Muscle layer of duodenum (tissue), 2 donors: ENCODE results near the gene GALNT15.

Experiments used
- H3K27ac ChIP-seq: one replicate; pipeline ENCODE4 v1.7.0; 2013; ENCODE audit warnings: mild to moderate bottlenecking, low read length
- H3K27me3 ChIP-seq: one replicate; pipeline ENCODE4 v1.7.0; 2013; ENCODE audit warnings: low read depth, mild to moderate bottlenecking, control low read depth, low read length
- H3K36me3 ChIP-seq, 2 donors: one replicate each; pipeline ENCODE4 v1.7.0; 2013; ENCODE audit warnings: low read length in 2 of 2, control low read depth in 1 of 2, mild to moderate bottlenecking in 1 of 2; ENCODE audit not compliant: insufficient read depth in 2 of 2, control insufficient read depth in 1 of 2
- H3K4me1 ChIP-seq, 2 donors: one replicate each; pipeline ENCODE4 v1.7.0; 2013; ENCODE audit warnings: low read length in 2 of 2, mild to moderate bottlenecking in 2 of 2, control low read depth in 1 of 2, moderate library complexity in 1 of 2; ENCODE audit not compliant: insufficient read depth in 2 of 2, control insufficient read depth in 1 of 2
- H3K4me3 ChIP-seq, 2 donors: one replicate each; pipeline ENCODE4 v1.7.0; 2013; ENCODE audit warnings: low read length in 2 of 2, low read depth in 1 of 2, mild to moderate bottlenecking in 1 of 2
- H3K9me3 ChIP-seq, 2 donors: one replicate each; pipeline ENCODE4 v1.7.0; 2013; ENCODE audit warnings: low read length in 2 of 2, control low read depth in 1 of 2, mild to moderate bottlenecking in 1 of 2; ENCODE audit not compliant: control insufficient read depth in 1 of 2
- donor health status: healthy.

GALNT15 gene

GRCh38 chr3:16179771-16180736 lies 5.6 kb downstream of the GALNT15 start:
- peaks cover 1 to 23% of the 10 kb centered on the region in 2 donors for H3K4me1 ChIP-seq
- no peaks in the 10 kb centered on the region for H3K27me3 ChIP-seq
- H3K36me3 ChIP-seq = no peaks in the 10 kb centered on the region
- H3K9me3 ChIP-seq = no peaks in the 10 kb centered on the region
- H3K27ac ChIP-seq = no peak overlapping the region
- H3K4me3 ChIP-seq = no peak overlapping the region

- Histone ChIP-seq H3K27ac (no peak overlapping the region), H3K4me3 (no peak overlapping the region), H3K4me1 (peaks cover 0 to 20% of the 10 kb centered on the region in 2 donors), H3K27me3 (no peaks in the 10 kb centered on the region), H3K36me3 (no peaks in the 10 kb centered on the region), H3K9me3 (no peaks in the 10 kb centered on the region)
Observed at GRCh38 chr3:16180737-16181134, 6.3 kb downstream of the GALNT15 start.

- Histone ChIP-seq H3K36me3 (no peaks in the 10 kb centered on the region), H3K27me3 (no peaks in the 10 kb centered on the region), H3K4me3 (no peak overlapping the region), H3K9me3 (no peaks in the 10 kb centered on the region), H3K4me1 (peaks cover 0 to 20% of the 10 kb centered on the region in 2 donors), H3K27ac (no peak overlapping the region)
Observed at GRCh38 chr3:16181361-16181760, 6.9 kb downstream of the GALNT15 start.

DNA sequence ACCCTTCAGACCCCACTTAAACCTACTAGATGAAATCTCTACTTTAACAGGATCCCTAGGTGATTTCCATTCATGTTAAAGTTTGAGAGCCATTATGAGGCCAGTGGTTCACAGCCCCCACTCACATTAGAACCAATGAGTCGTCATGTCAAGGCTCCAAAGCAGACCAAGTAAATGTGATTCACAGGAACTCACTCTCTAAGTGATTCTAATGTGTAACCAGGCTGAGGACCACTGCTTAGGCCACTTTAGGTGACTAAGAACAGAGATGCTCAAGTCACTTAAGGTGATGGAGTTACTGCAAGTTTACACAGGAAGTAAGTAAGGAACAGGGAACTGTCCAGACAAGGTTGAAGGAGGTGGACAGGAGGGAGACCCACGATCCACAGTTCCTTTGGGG lies 7.7 kb downstream of the GALNT15 start:
- Histone ChIP-seq H3K4me1 (peaks cover 0 to 20% of the 10 kb centered on the region in 2 donors), H3K27ac (no peak overlapping the region), H3K4me3 (no peak overlapping the region), H3K36me3 (no peaks in the 10 kb centered on the region), H3K9me3 (no peaks in the 10 kb centered on the region), H3K27me3 (no peaks in the 10 kb centered on the region)

DNA sequence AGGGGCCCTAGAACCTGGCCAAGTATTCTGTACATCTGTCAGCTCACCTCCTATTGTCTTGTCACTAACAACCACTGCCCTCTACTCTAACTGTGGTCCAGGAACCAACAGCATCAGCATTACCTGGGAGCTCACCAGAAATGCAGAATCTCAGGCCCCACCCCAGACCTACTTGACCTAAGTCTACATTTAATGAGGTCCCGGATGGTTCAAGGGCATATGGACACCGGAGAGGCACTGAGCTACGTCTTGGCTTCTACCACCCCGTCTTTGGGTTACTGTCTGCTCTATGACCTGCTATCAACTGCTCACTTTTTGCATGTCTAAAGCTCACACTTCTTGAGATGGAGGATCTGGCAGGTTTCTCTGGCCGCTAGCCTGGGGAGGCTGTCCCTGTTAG lies 8.1 kb downstream of the GALNT15 start:
- Histone ChIP-seq H3K4me3 (no peak overlapping the region), H3K36me3 (no peaks in the 10 kb centered on the region)

GRCh38 chr3:16183082-16183481 lies 8.6 kb downstream of the GALNT15 start:
- Histone ChIP-seq H3K9me3 (no peaks in the 10 kb centered on the region), H3K4me3 (no peak overlapping the region), H3K27ac (no peak overlapping the region), H3K27me3 (no peaks in the 10 kb centered on the region), H3K36me3 (no peaks in the 10 kb centered on the region), H3K4me1 (peaks cover 0 to 12% of the 10 kb centered on the region in 2 donors)

More for the DNA sequence above, 8.1 kb downstream of the GALNT15 start:
- H3K4me1 ChIP-seq = peaks cover 0 to 15% of the 10 kb centered on the region in 2 donors
- H3K27me3 ChIP-seq = no peaks in the 10 kb centered on the region
- no peak overlapping the region for H3K27ac ChIP-seq
- H3K9me3 ChIP-seq = no peaks in the 10 kb centered on the region

DNA sequence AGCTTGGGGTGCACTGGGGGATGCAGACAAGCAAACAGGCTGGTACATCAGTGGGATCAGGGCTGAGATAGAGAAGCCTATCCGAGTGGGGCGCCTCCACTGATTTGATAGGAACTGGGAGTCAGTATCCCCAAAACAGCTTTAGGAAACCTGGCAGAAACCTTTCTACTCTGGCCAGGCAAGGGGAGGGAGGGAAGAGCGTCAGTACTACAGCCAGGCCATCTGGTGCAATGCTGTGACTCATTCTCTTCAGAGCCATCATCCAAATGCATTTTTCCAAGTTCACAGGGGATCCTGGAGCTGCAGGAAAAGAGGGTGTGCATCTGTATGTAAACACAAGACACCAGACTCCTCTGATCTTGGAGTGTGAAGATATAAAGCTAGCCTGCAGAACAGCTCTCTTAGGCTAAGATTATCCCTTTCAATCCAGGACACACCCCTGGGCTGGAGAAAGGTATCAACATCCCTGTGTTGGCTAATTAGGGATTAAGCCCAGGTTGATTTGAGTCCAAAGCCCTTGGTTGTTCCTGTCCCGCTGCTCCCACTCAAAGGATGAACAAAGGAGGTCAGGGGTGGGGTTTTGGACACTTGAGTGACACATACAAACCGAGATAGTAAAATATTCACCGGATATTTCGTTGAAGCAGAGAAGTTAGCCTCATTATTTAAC lies 9.3 kb downstream of the GALNT15 start:
- H3K27me3 ChIP-seq = no peaks in the 10 kb centered on the region
- H3K4me3 ChIP-seq = no peak overlapping the region
- H3K9me3 ChIP-seq = no peaks in the 10 kb centered on the region
- no peak overlapping the region for H3K27ac ChIP-seq
- H3K36me3 ChIP-seq = no peaks in the 10 kb centered on the region
- H3K4me1 ChIP-seq = peaks cover 0 to 12% of the 10 kb centered on the region in 2 donors

DNA sequence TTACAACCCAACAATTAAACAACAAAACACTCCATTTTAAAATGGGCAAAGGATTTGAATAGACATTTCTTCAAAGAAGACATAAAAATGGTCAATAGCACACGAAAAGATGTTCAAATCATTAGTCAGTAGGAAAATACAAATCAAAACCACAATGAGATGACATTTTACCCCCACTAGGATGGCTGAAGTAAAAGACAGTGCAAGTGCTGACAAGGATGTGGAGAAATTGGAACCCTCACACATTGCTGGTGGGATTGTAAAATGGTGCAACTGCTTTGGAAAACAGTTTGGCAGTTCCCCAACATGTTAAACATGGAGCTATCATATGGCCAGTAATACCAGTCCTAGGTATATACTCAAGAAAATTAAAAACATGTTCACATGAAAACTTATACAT lies 11.6 kb downstream of the GALNT15 start:
- H3K9me3 ChIP-seq = no peaks in the 10 kb centered on the region
- no peaks in the 10 kb centered on the region for H3K36me3 ChIP-seq
- no peak overlapping the region for H3K27ac ChIP-seq
- H3K4me1 ChIP-seq = peaks cover 0 to 12% of the 10 kb centered on the region in 2 donors
- no peak overlapping the region for H3K4me3 ChIP-seq
- no peaks in the 10 kb centered on the region for H3K27me3 ChIP-seq

GRCh38 chr3:16186565-16186964 lies 12.1 kb downstream of the GALNT15 start:
- no peaks in the 10 kb centered on the region for H3K9me3 ChIP-seq
- H3K36me3 ChIP-seq = no peaks in the 10 kb centered on the region
- peaks cover 0 to 12% of the 10 kb centered on the region in 2 donors for H3K4me1 ChIP-seq
- H3K27ac ChIP-seq = no peak overlapping the region
- no peak overlapping the region for H3K4me3 ChIP-seq
- H3K27me3 ChIP-seq = no peaks in the 10 kb centered on the region

GRCh38 chr3:16187213-16187790 lies 12.8 kb downstream of the GALNT15 start:
- H3K4me3 ChIP-seq = no peak overlapping the region
- H3K4me1 ChIP-seq = peaks cover 0 to 12% of the 10 kb centered on the region in 2 donors
- H3K27me3 ChIP-seq = no peaks in the 10 kb centered on the region
- H3K27ac ChIP-seq = no peak overlapping the region
- no peaks in the 10 kb centered on the region for H3K9me3 ChIP-seq
- no peaks in the 10 kb centered on the region for H3K36me3 ChIP-seq

DNA sequence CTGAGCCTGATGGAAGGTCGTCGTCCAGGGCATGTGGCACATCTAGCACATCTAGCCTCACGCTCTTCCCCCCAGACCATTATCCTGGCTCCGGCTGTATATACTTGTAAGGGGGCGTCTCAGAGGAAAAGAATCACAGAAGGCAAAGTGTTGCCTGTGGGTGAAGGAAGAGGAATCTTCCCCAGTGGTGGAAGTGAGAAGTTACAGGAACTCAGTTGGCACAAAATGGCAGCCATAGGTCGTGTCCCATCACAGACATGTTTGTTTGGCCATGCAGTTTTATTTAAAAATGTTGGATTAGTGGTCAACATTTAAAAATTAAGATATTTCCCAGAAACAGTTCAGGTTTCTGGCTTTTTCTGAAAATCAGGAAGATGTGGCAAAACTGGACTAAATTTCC lies 13.6 kb downstream of the GALNT15 start:
- H3K27ac ChIP-seq = no peak overlapping the region

More for the DNA sequence above, 13.6 kb downstream of the GALNT15 start:
- H3K36me3 ChIP-seq = no peaks in the 10 kb centered on the region
- no peaks in the 10 kb centered on the region for H3K27me3 ChIP-seq
- no peak overlapping the region for H3K4me3 ChIP-seq
- H3K4me1 ChIP-seq = peaks cover 0 to 12% of the 10 kb centered on the region in 2 donors
- no peaks in the 10 kb centered on the region for H3K9me3 ChIP-seq
